GM20000 (cell line): ENCODE measurements around the gene S100A1.

Source experiments
- DNase-seq: peaks from one replicate; pipeline ENCODE4 v3.0.0; 2012; ENCODE audit warnings: low spot score
- CTCF ChIP-seq: IDR thresholded peaks from 2 replicates; pipeline ENCODE4 v1.5.1; 2012; ENCODE audit warnings: mild to moderate bottlenecking, control low read depth; ENCODE audit errors: extremely low read depth, missing control alignments

The S100A1 gene

GRCh38 chr1:153611356-153611755 is 16.9 kb upstream of the S100A1 start:
- DNase-seq: no peak
- no peak for TF ChIP-seq CTCF

GRCh38 chr1:153612111-153612754 is 16.0 kb upstream of the S100A1 start:
- no peak for DNase-seq
- TF ChIP-seq CTCF: no peak

GRCh38 chr1:153612755-153613331 is 15.4 kb upstream of the S100A1 start, which contains the start of gene S100A16:
Gene S100A16, minus strand, starts transcription at chr1:153613137. Its CDS starts 4,986 bp downstream, at chr1:153608151.
- DNase-seq: no peak
- TF ChIP-seq CTCF: no peak

- DNase-seq: no peak
- no peak for TF ChIP-seq CTCF
Measured at GRCh38 chr1:153613406-153613805, 14.8 kb upstream of the S100A1 start.

GRCh38 chr1:153614189-153614900 is 13.9 kb upstream of the S100A1 start:
- TF ChIP-seq CTCF: no peak
- no peak for DNase-seq

GRCh38 chr1:153614906-153615305 is 13.3 kb upstream of the S100A1 start:
- DNase-seq: no peak
- TF ChIP-seq CTCF: no peak

GRCh38 chr1:153615406-153615805 is 12.8 kb upstream of the S100A1 start:
- no peak for DNase-seq
- TF ChIP-seq CTCF: no peak
